ENCODE data around the gene TIMM22. TPM values are rescaled to one million over a fixed set of nuclear protein-coding genes. Genes with fewer than 3 reads are reported as not detected.

Gene TIMM22
- total RNA-seq, 1 donor: 10.5 TPM

- Histone ChIP-seq H3K36me3 (ENCODE audit: insufficient read depth, low read length) (no peaks in the 10 kb centered on the region), H4K20me1 (ENCODE audit: insufficient read depth, low read length) (no peaks in the 10 kb centered on the region), H3K27me3 (ENCODE audit: insufficient read depth, low read length) (no peaks in the 10 kb centered on the region), H3K4me3 (ENCODE audit: insufficient read depth, low read length) (no peak overlapping the region), H3K4me1 (ENCODE audit: insufficient read depth, low read length) (peaks cover 4% of the 10 kb centered on the region), H3K4me2 (ENCODE audit: insufficient read depth, low read length) (no peak overlapping the region), H3K79me2 (ENCODE audit: insufficient read depth, low read length) (no peaks in the 10 kb centered on the region), H3K9me3 (ENCODE audit: low read depth, low read length) (no peaks in the 10 kb centered on the region), H2AFZ (ENCODE audit: low read length) (no peak overlapping the region), H3K27ac (ENCODE audit: low read depth, low read length) (no peak overlapping the region)
- TF ChIP-seq CTCF (IDR thresholded peaks at IDR 0.05; ENCODE audit: extremely low read depth, low read depth, low read length): no peak
- DNase-seq (ENCODE audit: insufficient read length, low spot score, missing footprints): no peak
Measured at GRCh38 chr17:983921-984320, 13.0 kb upstream of the TIMM22 start.

GRCh38 chr17:986322-986929, 10.5 kb upstream of the TIMM22 start:
- DNase-seq (ENCODE audit: insufficient read length, low spot score, missing footprints): no peak
- H3K4me1 ChIP-seq (ENCODE audit: insufficient read depth, low read length): no peaks in the 10 kb centered on the region
- H3K79me2 ChIP-seq (ENCODE audit: insufficient read depth, low read length): no peaks in the 10 kb centered on the region
- H3K4me2 ChIP-seq (ENCODE audit: insufficient read depth, low read length): no peak overlapping the region
- H3K4me3 ChIP-seq (ENCODE audit: insufficient read depth, low read length): no peak overlapping the region
- no peaks in the 10 kb centered on the region for H3K9me3 ChIP-seq (ENCODE audit: low read depth, low read length)
- H4K20me1 ChIP-seq (ENCODE audit: insufficient read depth, low read length): no peaks in the 10 kb centered on the region
- no peak for TF ChIP-seq CTCF (IDR thresholded peaks at IDR 0.05; ENCODE audit: extremely low read depth, low read depth, low read length)
- no peak overlapping the region for H3K27ac ChIP-seq (ENCODE audit: low read depth, low read length)
- no peaks in the 10 kb centered on the region for H3K27me3 ChIP-seq (ENCODE audit: insufficient read depth, low read length)
- no peaks in the 10 kb centered on the region for H3K36me3 ChIP-seq (ENCODE audit: insufficient read depth, low read length)
- no peak overlapping the region for H2AFZ ChIP-seq (ENCODE audit: low read length)

- no peaks in the 10 kb centered on the region for H4K20me1 ChIP-seq (ENCODE audit: insufficient read depth, low read length)
- no peak overlapping the region for H3K4me3 ChIP-seq (ENCODE audit: insufficient read depth, low read length)
- no peaks in the 10 kb centered on the region for H3K27me3 ChIP-seq (ENCODE audit: insufficient read depth, low read length)
- no peaks in the 10 kb centered on the region for H3K4me1 ChIP-seq (ENCODE audit: insufficient read depth, low read length)
- H3K4me2 ChIP-seq (ENCODE audit: insufficient read depth, low read length): no peak overlapping the region
- no peak overlapping the region for H2AFZ ChIP-seq (ENCODE audit: low read length)
- no peak for TF ChIP-seq CTCF (IDR thresholded peaks at IDR 0.05; ENCODE audit: extremely low read depth, low read depth, low read length)
- DNase-seq (ENCODE audit: insufficient read length, low spot score, missing footprints): no peak
- no peaks in the 10 kb centered on the region for H3K79me2 ChIP-seq (ENCODE audit: insufficient read depth, low read length)
- H3K9me3 ChIP-seq (ENCODE audit: low read depth, low read length): no peaks in the 10 kb centered on the region
- H3K36me3 ChIP-seq (ENCODE audit: insufficient read depth, low read length): no peaks in the 10 kb centered on the region
- H3K27ac ChIP-seq (ENCODE audit: low read depth, low read length): no peak overlapping the region
Measured at GRCh38 chr17:987931-988330, 9.0 kb upstream of the TIMM22 start.

- Histone ChIP-seq H3K4me2 (ENCODE audit: insufficient read depth, low read length) (no peak overlapping the region), H3K36me3 (ENCODE audit: insufficient read depth, low read length) (no peaks in the 10 kb centered on the region), H3K79me2 (ENCODE audit: insufficient read depth, low read length) (no peaks in the 10 kb centered on the region), H3K27me3 (ENCODE audit: insufficient read depth, low read length) (no peaks in the 10 kb centered on the region), H3K9me3 (ENCODE audit: low read depth, low read length) (no peaks in the 10 kb centered on the region), H2AFZ (ENCODE audit: low read length) (no peak overlapping the region), H3K27ac (ENCODE audit: low read depth, low read length) (no peak overlapping the region), H3K4me3 (ENCODE audit: insufficient read depth, low read length) (no peak overlapping the region), H3K4me1 (ENCODE audit: insufficient read depth, low read length) (no peaks in the 10 kb centered on the region), H4K20me1 (ENCODE audit: insufficient read depth, low read length) (no peaks in the 10 kb centered on the region)
- no peak for DNase-seq (ENCODE audit: insufficient read length, low spot score, missing footprints)
- no peak for TF ChIP-seq CTCF (IDR thresholded peaks at IDR 0.05; ENCODE audit: extremely low read depth, low read depth, low read length)
Measured at GRCh38 chr17:988561-988960, 8.4 kb upstream of the TIMM22 start.
